Measurements from ENCODE around the gene BCL2L13.
"Not testable (repeated sequence)": the region's sequence is repeated elsewhere in the genome, so short reads cannot be mapped to it uniquely, and the experiment has no call there.

Gene BCL2L13

GRCh38 chr22:17732251-17732854, 93.8 kb downstream of the BCL2L13 start:
- DNase-seq = no peak

GRCh38 chr22:17733466-17733865, 94.9 kb downstream of the BCL2L13 start:
- no peak for DNase-seq

GRCh38 chr22:17734187-17734586, 95.6 kb downstream of the BCL2L13 start:
- no peak for DNase-seq

- no peak for DNase-seq
Measured at GRCh38 chr22:17738386-17739128, 100.0 kb downstream of the BCL2L13 start.

- DNase-seq = no peak
Measured at GRCh38 chr22:17739196-17739975, 100.8 kb downstream of the BCL2L13 start.

- DNase-seq = no peak
Measured at GRCh38 chr22:17741866-17742526, 103.4 kb downstream of the BCL2L13 start.

- DNase-seq = peak; percentile 50
Measured at GRCh38 chr22:17742527-17742902, 104.0 kb downstream of the BCL2L13 start.

- DNase-seq = no peak
Measured at GRCh38 chr22:17743661-17744411, 105.3 kb downstream of the BCL2L13 start.

GRCh38 chr22:17744430-17744829, 105.9 kb downstream of the BCL2L13 start:
- DNase-seq = no peak

GRCh38 chr22:17746916-17747315, 108.4 kb downstream of the BCL2L13 start:
- no peak for DNase-seq

GRCh38 chr22:17748555-17749353, 110.2 kb downstream of the BCL2L13 start:
- no peak for DNase-seq

- no peak for DNase-seq
Measured at GRCh38 chr22:17749605-17750395, 111.2 kb downstream of the BCL2L13 start.

- DNase-seq = no peak
Measured at GRCh38 chr22:17751596-17751995, 113.0 kb downstream of the BCL2L13 start.

- no peak for DNase-seq
Measured at GRCh38 chr22:17753401-17753989, 114.9 kb downstream of the BCL2L13 start.

GRCh38 chr22:17754233-17754925, 115.8 kb downstream of the BCL2L13 start:
- DNase-seq = no peak

GRCh38 chr22:17761138-17761488, 122.6 kb downstream of the BCL2L13 start:
- DNase-seq = no peak

GRCh38 chr22:17763442-17763841, 124.9 kb downstream of the BCL2L13 start:
- DNase-seq = not testable (repeated sequence)

- DNase-seq = no peak
Measured at GRCh38 chr22:17764036-17764435, 125.5 kb downstream of the BCL2L13 start.

- DNase-seq = not testable (repeated sequence)
Measured at GRCh38 chr22:17764852-17765251, 126.3 kb downstream of the BCL2L13 start.

All from CD4-positive, alpha-beta T cell treated with Interleukin-4 for 4 hours (primary cell).